Transverse colon (tissue), 4 donors: ENCODE measurements around the gene CAVIN4. TPM values are rescaled to one million over a fixed set of nuclear protein-coding genes. Genes with fewer than 3 reads are reported as not detected.

Experiments
- DNase-seq: peaks from one replicate; pipeline ENCODE4 v3.0.0-alpha.2; 2019
- H3K27ac ChIP-seq, 4 donors: fragments of 200-600 bp; sonication (generic); 2 replicates each; pipeline ENCODE4 v1.5.1; 2016 to 2018; ENCODE audit warnings: inconsistent platforms in 4 of 4
- H3K27me3 ChIP-seq: fragments of 200-600 bp; sonication (generic); 2 replicates; pipeline ENCODE4 v1.5.1; 2017; ENCODE audit warnings: inconsistent platforms
- H3K36me3 ChIP-seq, 4 donors: fragments of 200-600 bp; sonication (generic); 2 replicates each; pipeline ENCODE4 v1.5.1; 2017 to 2019; ENCODE audit warnings: inconsistent platforms in 4 of 4
- H3K4me1 ChIP-seq, 4 donors: fragments of 200-600 bp; sonication (generic); 2 replicates each; pipeline ENCODE4 v1.5.1; 2017 to 2020; ENCODE audit warnings: inconsistent platforms in 4 of 4
- H3K4me3 ChIP-seq, 4 donors: fragments of 200-600 bp; sonication (generic); 1 replicate in 1 of 4; 2 replicates in 3 of 4; pipeline versions ENCODE4 v1.5.1 to v1.6.1; 2017 to 2019; ENCODE audit warnings: inconsistent platforms in 4 of 4
- H3K9me3 ChIP-seq, 2 donors: fragments of 200-600 bp; sonication (generic); 2 replicates each; pipeline ENCODE4 v1.5.1; 2017 to 2019; ENCODE audit warnings: inconsistent platforms in 2 of 2
- CTCF ChIP-seq, 5 experiments: fragments of 200-600 bp in 3 of 5; fragments of 450-650 bp in 2 of 5; sonication (generic) in 3 of 5; IDR thresholded peaks; 1 replicate in 2 of 5; 2 replicates in 3 of 5; pipeline ENCODE4 v1.5.1; 2016 to 2017; ENCODE audit warnings: antibody characterized with exemption in 5 of 5, inconsistent platforms in 3 of 5, mild to moderate bottlenecking in 2 of 5, moderate library complexity in 1 of 5
- EP300 ChIP-seq: sonication (generic); formaldehyde crosslinking; IDR thresholded peaks from one replicate; pipeline ENCODE4 v1.6.1; 2017; ENCODE audit warnings: antibody characterized with exemption, low read depth
- POLR2A ChIP-seq: fragments of 450-650 bp; IDR thresholded peaks from one replicate; pipeline ENCODE4 v1.6.1; 2016; ENCODE audit warnings: antibody characterized with exemption, mild to moderate bottlenecking, moderate library complexity
- POLR2AphosphoS5 ChIP-seq, 3 donors: sonication (generic); formaldehyde crosslinking; IDR thresholded peaks; one replicate each; pipeline ENCODE4 v1.6.1; 2016; ENCODE audit warnings: antibody characterized with exemption in 3 of 3
- WGBS, 2 donors: methylation state at CpG; one replicate each; pipeline ENCODE4 v1.1.5; 2018; ENCODE audit warnings: low coverage in 1 of 2; 5-methylcytosine and 5-hydroxymethylcytosine counted together
- in situ Hi-C, 4 donors: fragments of 200-750 bp; cut with MboI; loops; one replicate each; pipeline versions ENCODE4 v1.15.0 to v1.15.1; 2017; ENCODE audit warnings: low sequenced_read_pairs in 3 of 4, low pct_ligation_motif_present in 1 of 4, low pct_unique_long_range_greater_than_20kb in 1 of 4
- intact Hi-C: fragments of 100-400 bp; cut with DNase I; formaldehyde crosslinking; loops from one replicate; pipeline ENCODE4 v1.15.1; 2023; ENCODE audit warnings: low total_unique reads
- total RNA-seq, 4 donors: library from RNA; depleted of rRNA; stranded (reverse); fragments of >200 nt; gene quantifications; one replicate each; pipeline ENCODE4 v1.1.0, GENCODE V29; 2016

Gene CAVIN4
- under 1 TPM in 2 of 4 donors, not detected in 2; 0.14 to 0.48 TPM for total RNA-seq

GRCh38 chr9:100577776-100578448, at the start of gene CAVIN4:
CAVIN4 (plus strand) TSS chr9:100578079; CDS start chr9:100578144, 65 bp downstream.
- Histone ChIP-seq H3K4me1 (no peaks in the 10 kb centered on the region), H3K27me3 (no peaks in the 10 kb centered on the region), H3K4me3 (no peak within 1 kb of the TSS), H3K9me3 (no peaks in the 10 kb centered on the region), H3K36me3 (no peaks in the 10 kb centered on the region), H3K27ac (no peak within 1 kb of the TSS)
- DNase-seq = no peak
- 79 to 85% methylated on average over 10 of the region's 10 CpGs for WGBS, 2 donors
- in situ Hi-C loops = loop anchor here in 1 of 4 donors (25.0 kb wide), 1 partner anchor 241 kb away; no protein-coding TSS in a partner anchor
- intact Hi-C loops = no loop called here
- TF ChIP-seq EP300 (no peak), POLR2AphosphoS5 (IDR thresholded peaks at IDR 0.05) (no peak), CTCF (IDR thresholded peaks at IDR 0.05) (no peak), POLR2A (no peak)

GRCh38 chr9:100534401-100534800, 43.5 kb upstream of the CAVIN4 start:
- in situ Hi-C loops (no loop called here), intact Hi-C loops (no loop called here)
- no peaks in the 10 kb centered on the region for H3K27me3 ChIP-seq
- 86 to 91% methylated on average over 4 of the region's 4 CpGs for WGBS, 2 donors
- no peak overlapping the region for H3K27ac ChIP-seq
- no peak for TF ChIP-seq POLR2AphosphoS5 (IDR thresholded peaks at IDR 0.05)
- no peak for TF ChIP-seq EP300
- TF ChIP-seq POLR2A = no peak
- TF ChIP-seq CTCF (IDR thresholded peaks at IDR 0.05) = no peak
- no peaks in the 10 kb centered on the region for H3K9me3 ChIP-seq
- H3K36me3 ChIP-seq = no peaks in the 10 kb centered on the region
- DNase-seq = no peak
- no peaks in the 10 kb centered on the region for H3K4me1 ChIP-seq
- H3K4me3 ChIP-seq = no peak overlapping the region

GRCh38 chr9:100540327-100540726, 37.6 kb upstream of the CAVIN4 start:
- intact Hi-C loops = no loop called here
- no peaks in the 10 kb centered on the region for H3K36me3 ChIP-seq

GRCh38 chr9:100549048-100549447, 28.8 kb upstream of the CAVIN4 start:
- Histone ChIP-seq H3K27me3 (no peaks in the 10 kb centered on the region), H3K4me1 (no peaks in the 10 kb centered on the region), H3K27ac (no peak overlapping the region), H3K4me3 (no peak overlapping the region), H3K36me3 (no peaks in the 10 kb centered on the region), H3K9me3 (no peaks in the 10 kb centered on the region)
- no peak for DNase-seq
- in situ Hi-C loops = no loop called here
- intact Hi-C loops = no loop called here
- TF ChIP-seq POLR2A = no peak
- TF ChIP-seq POLR2AphosphoS5 (IDR thresholded peaks at IDR 0.05) = no peak
- TF ChIP-seq CTCF (IDR thresholded peaks at IDR 0.05) = no peak
- no peak for TF ChIP-seq EP300
- WGBS, 2 donors = 78 to 87% methylated on average over 4 to 5 of the region's 5 CpGs

More at GRCh38 chr9:100540327-100540726, 37.6 kb upstream of the CAVIN4 start:
- no peak for DNase-seq
- 92% methylated on average over 11 of the region's 12 CpGs; no CpG with 5 or more reads in 1 of the 2 donors for WGBS, 2 donors
- Histone ChIP-seq H3K27ac (no peak overlapping the region), H3K4me3 (no peak overlapping the region), H3K27me3 (no peaks in the 10 kb centered on the region), H3K9me3 (no peaks in the 10 kb centered on the region), H3K4me1 (no peaks in the 10 kb centered on the region)
- in situ Hi-C loops = no loop called here
- TF ChIP-seq EP300 = no peak
- no peak for TF ChIP-seq CTCF (IDR thresholded peaks at IDR 0.05)
- no peak for TF ChIP-seq POLR2AphosphoS5 (IDR thresholded peaks at IDR 0.05)
- TF ChIP-seq POLR2A = no peak
